ENCODE results near the gene SCN3A. TPM values are rescaled to one million over a fixed set of nuclear protein-coding genes. Genes with fewer than 3 reads are reported as not detected.

SCN3A gene
- 0.05 TPM in 1 of 2 replicates, not detected in the other for total RNA-seq

GRCh38 chr2:165203689-165204559 lies at the start of gene SCN3A:
Gene SCN3A (minus strand): TSS chr2:165204050. CDS start chr2:165176394, 27,656 bp downstream.
- Mint-ChIP-seq H3K27ac (no peak within 1 kb of the TSS), H3K4me1 (ENCODE audit: low read depth) (no peaks in the 10 kb centered on the region), H3K4me3 (ENCODE audit: low read depth) (no peak within 1 kb of the TSS), H3K9me3 (no peaks in the 10 kb centered on the region), H3K27me3 (ENCODE audit: low read depth) (peaks cover 1% of the 10 kb centered on the region), H3K36me3 (ENCODE audit: low read depth) (no peaks in the 10 kb centered on the region)
- DNase-seq (ENCODE audit: low spot score): no peak
- intact Hi-C loops (cut with micrococcal nuclease): loop anchor here (1.0 kb wide), 1 partner anchor 189 kb away; no protein-coding TSS in a partner anchor

- Mint-ChIP-seq H3K27ac (no peak overlapping the region), H3K27me3 (ENCODE audit: low read depth) (peaks cover 7% of the 10 kb centered on the region), H3K9me3 (no peaks in the 10 kb centered on the region), H3K36me3 (ENCODE audit: low read depth) (no peaks in the 10 kb centered on the region), H3K4me1 (ENCODE audit: low read depth) (no peaks in the 10 kb centered on the region), H3K4me3 (ENCODE audit: low read depth) (no peak overlapping the region)
- no peak for DNase-seq (ENCODE audit: low spot score)
- intact Hi-C loops (cut with micrococcal nuclease): no loop called here
Observed at GRCh38 chr2:165253178-165253577, 49.3 kb upstream of the SCN3A start.

DNA sequence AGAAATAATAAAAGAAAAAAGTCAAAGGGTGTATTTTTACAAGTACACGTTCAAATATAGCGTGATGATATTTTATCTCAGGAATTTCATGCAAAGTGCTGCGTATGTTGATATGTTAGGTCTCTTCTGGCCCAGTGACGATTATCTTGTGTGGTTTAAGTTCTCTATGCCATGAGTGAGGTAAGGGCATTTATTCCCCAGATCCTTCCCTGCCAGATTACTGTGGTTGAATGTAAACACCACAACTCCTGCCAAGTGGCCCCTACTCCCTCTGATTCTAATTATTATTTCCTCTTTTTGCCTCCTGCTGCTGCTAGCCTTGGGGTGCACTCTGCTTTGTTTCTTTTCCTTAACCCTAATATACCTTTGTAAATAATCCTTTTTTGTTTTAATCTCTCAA lies 47.5 kb upstream of the SCN3A start:
- Mint-ChIP-seq H3K4me3 (ENCODE audit: low read depth) (no peak overlapping the region), H3K27me3 (ENCODE audit: low read depth) (peaks cover 7% of the 10 kb centered on the region), H3K9me3 (no peaks in the 10 kb centered on the region), H3K4me1 (ENCODE audit: low read depth) (no peaks in the 10 kb centered on the region), H3K27ac (no peak overlapping the region), H3K36me3 (ENCODE audit: low read depth) (no peaks in the 10 kb centered on the region)
- intact Hi-C loops (cut with micrococcal nuclease): no loop called here
- DNase-seq (ENCODE audit: low spot score): no peak

- no peaks in the 10 kb centered on the region for H3K36me3 Mint-ChIP-seq (ENCODE audit: low read depth)
- H3K4me3 Mint-ChIP-seq (ENCODE audit: low read depth): no peak overlapping the region
- H3K9me3 Mint-ChIP-seq: no peaks in the 10 kb centered on the region
- intact Hi-C loops (cut with micrococcal nuclease): no loop called here
- no peaks in the 10 kb centered on the region for H3K4me1 Mint-ChIP-seq (ENCODE audit: low read depth)
- no peak overlapping the region for H3K27ac Mint-ChIP-seq
- no peak for DNase-seq (ENCODE audit: low spot score)
- peaks cover 7% of the 10 kb centered on the region for H3K27me3 Mint-ChIP-seq (ENCODE audit: low read depth)
Observed at GRCh38 chr2:165248238-165248637, 44.4 kb upstream of the SCN3A start.

- H3K4me3 Mint-ChIP-seq (ENCODE audit: low read depth): no peak overlapping the region
Observed at GRCh38 chr2:165245081-165245793, 41.4 kb upstream of the SCN3A start.

DNA sequence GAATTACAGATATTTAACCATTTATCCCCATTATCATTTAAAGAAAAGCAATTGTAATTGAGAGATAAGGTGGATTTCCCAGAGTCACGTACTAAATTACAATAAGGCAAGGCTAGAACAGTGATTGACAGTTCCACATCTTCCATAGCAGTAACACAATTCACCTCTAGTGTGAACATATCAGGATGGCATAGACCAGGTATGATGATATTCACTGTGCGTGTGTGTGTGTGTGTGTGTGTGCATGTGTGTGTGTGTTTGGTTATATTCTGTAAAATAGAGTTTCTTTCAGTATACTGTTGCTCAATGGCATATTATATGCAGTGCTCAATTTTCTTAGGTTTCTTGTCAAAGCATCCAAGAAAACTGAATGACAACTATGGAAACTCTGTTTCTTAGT lies 37.1 kb upstream of the SCN3A start:
- Mint-ChIP-seq H3K36me3 (ENCODE audit: low read depth) (no peaks in the 10 kb centered on the region), H3K9me3 (no peaks in the 10 kb centered on the region)

More at GRCh38 chr2:165245081-165245793, 41.4 kb upstream of the SCN3A start:
- Mint-ChIP-seq H3K9me3 (no peaks in the 10 kb centered on the region), H3K27me3 (ENCODE audit: low read depth) (no peaks in the 10 kb centered on the region), H3K27ac (no peak overlapping the region), H3K36me3 (ENCODE audit: low read depth) (no peaks in the 10 kb centered on the region), H3K4me1 (ENCODE audit: low read depth) (no peaks in the 10 kb centered on the region)
- intact Hi-C loops (cut with micrococcal nuclease): no loop called here
- no peak for DNase-seq (ENCODE audit: low spot score)

DNA sequence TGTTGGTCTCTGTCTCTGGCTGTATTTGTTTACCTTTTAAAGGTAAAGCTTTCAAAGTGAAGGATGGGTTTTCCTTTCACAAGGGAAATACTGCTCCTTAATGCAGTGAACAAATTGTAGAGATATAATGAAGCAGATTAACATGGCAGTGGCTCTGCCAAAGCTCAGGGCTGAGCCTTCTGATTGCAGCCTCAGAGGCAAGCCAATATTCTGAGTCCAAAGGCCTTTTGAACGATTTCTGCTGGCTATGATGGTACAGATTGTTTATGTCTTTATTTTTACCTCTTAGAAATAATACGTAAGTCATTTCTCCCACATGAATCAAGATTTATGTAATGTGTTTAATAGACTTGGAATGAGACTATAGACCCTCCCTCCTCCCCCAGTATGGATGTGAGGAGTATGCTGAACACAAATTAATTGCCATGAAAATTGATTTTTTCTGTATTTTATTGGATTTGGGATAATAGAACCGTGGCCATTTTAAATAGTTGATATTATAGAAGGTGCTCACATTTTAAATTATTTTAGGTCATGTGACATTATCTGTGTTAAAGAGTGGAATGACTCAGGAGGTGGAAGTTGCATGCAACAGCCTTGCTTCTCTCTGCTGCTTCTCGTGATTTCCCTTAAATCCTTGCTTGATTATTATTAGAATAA lies 36.1 kb upstream of the SCN3A start:
- Mint-ChIP-seq H3K27ac (no peak overlapping the region), H3K27me3 (ENCODE audit: low read depth) (no peaks in the 10 kb centered on the region), H3K4me1 (ENCODE audit: low read depth) (no peaks in the 10 kb centered on the region), H3K36me3 (ENCODE audit: low read depth) (no peaks in the 10 kb centered on the region), H3K4me3 (ENCODE audit: low read depth) (no peak overlapping the region), H3K9me3 (no peaks in the 10 kb centered on the region)
- intact Hi-C loops (cut with micrococcal nuclease): loop anchor here (1.0 to 5.0 kb wide), 2 partner anchors 32 to 53 kb away; no protein-coding TSS in a partner anchor
- DNase-seq (ENCODE audit: low spot score): no peak

More for the DNA sequence above, 37.1 kb upstream of the SCN3A start:
- intact Hi-C loops (cut with micrococcal nuclease): no loop called here
- no peak overlapping the region for H3K27ac Mint-ChIP-seq
- H3K27me3 Mint-ChIP-seq (ENCODE audit: low read depth): no peaks in the 10 kb centered on the region
- no peak for DNase-seq (ENCODE audit: low spot score)
- H3K4me3 Mint-ChIP-seq (ENCODE audit: low read depth): no peak overlapping the region
- H3K4me1 Mint-ChIP-seq (ENCODE audit: low read depth): no peaks in the 10 kb centered on the region

DNA sequence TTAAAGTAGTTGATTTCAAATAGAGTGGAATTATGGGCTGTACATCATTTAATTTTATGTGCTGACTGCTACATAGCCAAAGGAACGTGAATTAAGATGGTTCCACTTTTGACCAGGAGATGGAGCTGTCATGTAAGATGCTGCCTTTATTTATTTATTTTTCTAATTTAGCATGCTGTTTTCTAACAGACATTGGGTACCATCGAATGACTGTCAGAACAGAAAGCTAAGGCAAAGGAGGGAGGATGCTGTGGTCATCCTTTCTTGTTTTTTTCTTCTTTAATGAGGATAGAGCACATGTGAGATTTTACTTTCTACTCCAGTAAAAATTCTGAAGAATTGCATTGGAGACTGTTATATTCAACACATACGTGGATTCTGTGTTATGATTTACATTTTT lies 35.4 kb upstream of the SCN3A start, which contains the start of gene SCN2A:
Gene SCN2A, plus strand, starts transcription at position 185 of the 400 bp plus-strand sequence. CDS start 56,410 bp downstream, outside the sequence.
- H3K9me3 Mint-ChIP-seq: no peaks in the 10 kb centered on the region
- H3K36me3 Mint-ChIP-seq (ENCODE audit: low read depth): no peaks in the 10 kb centered on the region
- DNase-seq (ENCODE audit: low spot score): no peak
- no peaks in the 10 kb centered on the region for H3K27me3 Mint-ChIP-seq (ENCODE audit: low read depth)
- intact Hi-C loops (cut with micrococcal nuclease): loop anchor here (1.0 to 5.0 kb wide), 2 partner anchors 33 to 54 kb away; no protein-coding TSS in a partner anchor
- H3K4me1 Mint-ChIP-seq (ENCODE audit: low read depth): no peaks in the 10 kb centered on the region
- H3K4me3 Mint-ChIP-seq (ENCODE audit: low read depth): no peak within 1 kb of the TSS
- H3K27ac Mint-ChIP-seq: no peak within 1 kb of the TSS

GRCh38 chr2:165238295-165238694 lies 34.4 kb upstream of the SCN3A start:
- H3K27ac Mint-ChIP-seq: no peak overlapping the region
- H3K9me3 Mint-ChIP-seq: no peaks in the 10 kb centered on the region
- intact Hi-C loops (cut with micrococcal nuclease): loop anchor here (5.0 kb wide), 1 partner anchor 34 kb away; no protein-coding TSS in a partner anchor
- H3K27me3 Mint-ChIP-seq (ENCODE audit: low read depth): no peaks in the 10 kb centered on the region
- no peaks in the 10 kb centered on the region for H3K4me1 Mint-ChIP-seq (ENCODE audit: low read depth)
- no peaks in the 10 kb centered on the region for H3K36me3 Mint-ChIP-seq (ENCODE audit: low read depth)
- no peak for DNase-seq (ENCODE audit: low spot score)
- no peak overlapping the region for H3K4me3 Mint-ChIP-seq (ENCODE audit: low read depth)

DNA sequence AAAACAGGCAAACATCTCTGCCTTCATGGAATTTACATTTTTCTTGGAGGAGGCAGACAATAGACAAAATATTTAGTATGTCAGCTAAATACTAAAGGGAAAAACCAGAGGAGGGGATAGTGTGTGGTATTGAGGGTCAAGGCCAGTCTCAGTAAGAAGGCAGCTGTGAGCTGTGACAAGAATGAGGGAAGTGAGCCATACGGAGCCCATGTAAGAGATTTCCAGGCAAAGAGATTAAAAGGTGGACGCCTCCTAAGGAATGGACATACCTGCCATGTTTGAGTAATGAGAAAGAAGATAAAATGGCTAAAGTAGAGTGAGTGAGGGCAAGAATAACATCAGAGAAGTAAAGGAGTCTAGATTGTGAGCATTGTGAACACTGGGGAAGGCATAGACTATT lies 33.2 kb upstream of the SCN3A start:
- Mint-ChIP-seq H3K36me3 (ENCODE audit: low read depth) (no peaks in the 10 kb centered on the region), H3K4me3 (ENCODE audit: low read depth) (no peak overlapping the region), H3K27ac (no peak overlapping the region), H3K4me1 (ENCODE audit: low read depth) (no peaks in the 10 kb centered on the region), H3K27me3 (ENCODE audit: low read depth) (no peaks in the 10 kb centered on the region), H3K9me3 (no peaks in the 10 kb centered on the region)
- intact Hi-C loops (cut with micrococcal nuclease): loop anchor here (5.0 kb wide), 1 partner anchor 35 kb away; no protein-coding TSS in a partner anchor
- no peak for DNase-seq (ENCODE audit: low spot score)

GRCh38 chr2:165227571-165227970 lies 23.7 kb upstream of the SCN3A start:
- H3K9me3 Mint-ChIP-seq: no peaks in the 10 kb centered on the region
- intact Hi-C loops (cut with micrococcal nuclease): no loop called here
- H3K27ac Mint-ChIP-seq: no peak overlapping the region
- no peak for DNase-seq (ENCODE audit: low spot score)
- no peaks in the 10 kb centered on the region for H3K27me3 Mint-ChIP-seq (ENCODE audit: low read depth)
- no peaks in the 10 kb centered on the region for H3K36me3 Mint-ChIP-seq (ENCODE audit: low read depth)
- no peaks in the 10 kb centered on the region for H3K4me1 Mint-ChIP-seq (ENCODE audit: low read depth)
- no peak overlapping the region for H3K4me3 Mint-ChIP-seq (ENCODE audit: low read depth)

DNA sequence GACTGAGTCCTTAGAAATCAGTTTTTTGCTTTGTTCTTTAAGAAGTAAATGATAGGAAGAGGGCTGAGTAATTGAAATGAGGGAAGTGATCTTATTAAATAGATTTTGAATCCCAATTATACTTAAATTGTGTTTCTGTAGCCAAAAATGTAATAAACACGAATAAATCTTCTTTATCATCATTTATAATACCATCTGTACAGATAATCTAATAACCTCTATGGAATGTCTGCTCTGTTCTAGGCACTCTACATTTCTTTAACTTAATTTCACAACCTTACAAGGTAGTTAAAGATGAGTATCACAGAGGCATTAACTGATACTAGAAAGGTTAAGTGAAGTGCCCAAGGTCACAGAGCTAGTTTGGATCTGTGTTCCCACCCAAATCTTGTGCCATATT lies 21.1 kb upstream of the SCN3A start:
- H3K4me3 Mint-ChIP-seq (ENCODE audit: low read depth): no peak overlapping the region
- intact Hi-C loops (cut with micrococcal nuclease): no loop called here

More for the DNA sequence above, 21.1 kb upstream of the SCN3A start:
- H3K36me3 Mint-ChIP-seq (ENCODE audit: low read depth): no peaks in the 10 kb centered on the region
- no peak for DNase-seq (ENCODE audit: low spot score)
- no peaks in the 10 kb centered on the region for H3K4me1 Mint-ChIP-seq (ENCODE audit: low read depth)
- no peaks in the 10 kb centered on the region for H3K27me3 Mint-ChIP-seq (ENCODE audit: low read depth)
- no peak overlapping the region for H3K27ac Mint-ChIP-seq
- H3K9me3 Mint-ChIP-seq: no peaks in the 10 kb centered on the region

Data from activated T-helper 2 cell treated with anti-CD3 and anti-CD28 coated beads, Interferon-gamma antibody, Interleukin-2, Interleukin-4, amounts not matched to agents 10 μg/mL and 5 μg/mL and 100 μg/mL, durations not matched to agents 14 hours and 24 hours and 36 hours (primary cell).